ENCODE data around the gene GARIN5B.

GRCh38 chr19:55360902-55361301 lies 2.2 kb downstream of the GARIN5B start:
- TF ChIP-seq POLR2AphosphoS5 (IDR thresholded peaks at IDR 0.05): no peak
- TF ChIP-seq CTCF (IDR thresholded peaks at IDR 0.05): no peak

Measured in prostate gland (tissue), 2 donors.